NCI-H345 treated with DMSO at 0.1 percent for 48 hours (cell line): ENCODE data around the gene NRXN2.
"Not testable (repeated sequence)": the region's sequence is repeated elsewhere in the genome, so short reads cannot be mapped to it uniquely, and the experiment has no call there.

Experiments
- DNase-seq: peaks from one replicate; lab custom pipeline; 2025; ENCODE audit not compliant: unreplicated experiment; lab: John Stamatoyannopoulos, UW

NRXN2 gene

GRCh38 chr11:64608636-64609035, 114.4 kb downstream of the NRXN2 start:
- DNase-seq = no peak

- DNase-seq = no peak
Measured at GRCh38 chr11:64608046-64608445, 115.0 kb downstream of the NRXN2 start.

GRCh38 chr11:64607381-64607985, 115.5 kb downstream of the NRXN2 start:
- DNase-seq = no peak

- no peak for DNase-seq
Measured at GRCh38 chr11:64606796-64607380, 116.1 kb downstream of the NRXN2 start.

GRCh38 chr11:64605656-64606585, 117.1 kb downstream of the NRXN2 start:
- no peak for DNase-seq

- no peak for DNase-seq
Measured at GRCh38 chr11:64605244-64605560, 117.8 kb downstream of the NRXN2 start.

GRCh38 chr11:64604458-64605243, 118.3 kb downstream of the NRXN2 start:
- no peak for DNase-seq

- no peak for DNase-seq
Measured at GRCh38 chr11:64603411-64604110, 119.4 kb downstream of the NRXN2 start.

- no peak for DNase-seq
Measured at GRCh38 chr11:64602466-64603070, 120.4 kb downstream of the NRXN2 start.

GRCh38 chr11:64601605-64602465, 121.2 kb downstream of the NRXN2 start:
- no peak for DNase-seq

GRCh38 chr11:64600281-64600992, 122.6 kb downstream of the NRXN2 start:
- no peak for DNase-seq

GRCh38 chr11:64599698-64600211, 123.2 kb downstream of the NRXN2 start:
- DNase-seq = no peak

GRCh38 chr11:64598797-64599697, 124.0 kb downstream of the NRXN2 start:
- no peak for DNase-seq

- DNase-seq = no peak
Measured at GRCh38 chr11:64598106-64598796, 124.7 kb downstream of the NRXN2 start.

- DNase-seq = no peak
Measured at GRCh38 chr11:64597671-64598101, 125.3 kb downstream of the NRXN2 start.

GRCh38 chr11:64595922-64596321, 127.1 kb downstream of the NRXN2 start:
- DNase-seq = not testable (repeated sequence)
